Measurements from ENCODE around the gene WDR19.
A peak's percentile ranks its signal among the peaks of the same experiment; 100 is the strongest.
"Not testable (repeated sequence)": the region's sequence is repeated elsewhere in the genome, so short reads cannot be mapped to it uniquely, and the experiment has no call there.

WDR19 gene

GRCh38 chr4:39181905-39182638 lies at the start of gene WDR19:
Gene WDR19 (plus strand): TSS chr4:39182529. CDS start chr4:39182558, 29 bp downstream.
- FAIRE-seq = peak; percentile 95

GRCh38 chr4:39133623-39134022 lies 48.7 kb upstream of the WDR19 start:
- DNase-seq (ENCODE audit: insufficient read length, low spot score) (no peak), FAIRE-seq (no peak)
- TF ChIP-seq POLR2A (IDR thresholded peaks at IDR 0.05; ENCODE audit: low read depth, low read length) = no peak

More at GRCh38 chr4:39181905-39182638, at the start of gene WDR19:
- no peak for TF ChIP-seq POLR2A (IDR thresholded peaks at IDR 0.05; ENCODE audit: low read depth, low read length)
- DNase-seq (ENCODE audit: insufficient read length, low spot score) = peak; percentile 71

- FAIRE-seq (no peak), DNase-seq (ENCODE audit: insufficient read length, low spot score) (no peak)
- TF ChIP-seq POLR2A (IDR thresholded peaks at IDR 0.05; ENCODE audit: low read depth, low read length) = no peak
These were observed 47.5 kb upstream of the WDR19 start for GRCh38 chr4:39134683-39135306.

DNA sequence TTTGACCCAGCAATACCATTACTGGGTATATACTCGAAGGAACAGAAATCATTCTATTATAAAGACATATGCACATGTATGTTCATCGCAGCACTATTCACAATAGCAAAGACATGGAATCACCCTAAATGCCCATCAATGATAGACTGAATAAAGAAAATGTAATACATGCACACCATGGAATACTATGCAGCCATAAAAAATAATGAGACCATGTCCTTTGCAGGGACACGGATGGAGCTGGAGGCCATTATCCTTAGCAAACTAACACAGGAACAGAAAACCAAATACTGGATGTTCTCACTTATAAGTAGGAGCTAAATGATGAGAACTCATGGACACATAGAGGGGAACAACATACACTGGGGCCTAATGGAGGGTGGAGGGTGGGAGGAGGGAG lies 44.1 kb upstream of the WDR19 start:
- FAIRE-seq = not testable (repeated sequence)

DNA sequence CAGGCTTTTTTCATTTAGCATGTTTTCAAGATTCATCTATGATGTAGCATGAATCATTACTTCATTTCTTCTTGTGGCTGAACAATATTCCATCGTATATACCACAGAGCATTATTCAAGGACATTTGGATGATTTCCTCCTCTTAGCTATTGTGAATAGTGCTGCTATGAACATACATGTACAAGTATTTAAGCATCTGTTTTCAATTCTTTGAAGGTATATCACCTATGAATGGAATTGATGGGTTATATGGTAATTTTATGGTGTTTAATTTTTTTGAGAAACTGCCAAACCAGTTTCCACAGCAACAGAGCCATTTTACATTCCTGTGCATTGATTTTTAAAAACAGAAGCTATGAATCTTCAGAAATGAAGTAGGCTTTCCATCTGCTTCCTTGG lies 36.1 kb upstream of the WDR19 start:
- FAIRE-seq (no peak), DNase-seq (ENCODE audit: insufficient read length, low spot score) (no peak)
- no peak for TF ChIP-seq POLR2A (IDR thresholded peaks at IDR 0.05; ENCODE audit: low read depth, low read length)

More for the DNA sequence above, 44.1 kb upstream of the WDR19 start:
- DNase-seq (ENCODE audit: insufficient read length, low spot score) = not testable (repeated sequence)

- no peak for FAIRE-seq
These were observed 28.3 kb upstream of the WDR19 start for GRCh38 chr4:39154009-39154408.

DNA sequence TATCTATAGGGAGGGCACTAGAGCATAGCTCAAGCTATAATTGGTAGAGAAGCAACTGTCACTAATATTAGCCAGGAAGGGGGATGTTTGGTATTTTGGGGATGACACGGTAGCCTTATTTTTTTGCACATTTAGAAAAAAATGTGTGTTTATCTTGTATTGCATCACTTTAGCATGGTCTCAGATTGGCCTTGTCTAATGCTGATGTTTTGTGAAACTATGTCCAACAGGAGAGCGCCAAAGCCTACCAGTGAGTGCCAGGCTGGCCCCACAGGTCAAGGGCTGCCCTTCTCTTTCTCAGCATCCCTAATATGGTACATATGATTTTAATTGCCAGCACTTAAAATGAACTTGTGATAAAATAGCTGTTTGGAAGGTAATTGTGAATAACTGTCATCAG lies 24.8 kb upstream of the WDR19 start:
- TF ChIP-seq POLR2A (IDR thresholded peaks at IDR 0.05; ENCODE audit: low read depth, low read length) = no peak
- DNase-seq (ENCODE audit: insufficient read length, low spot score) (no peak), FAIRE-seq (no peak)

More at GRCh38 chr4:39154009-39154408, 28.3 kb upstream of the WDR19 start:
- DNase-seq (ENCODE audit: insufficient read length, low spot score) = no peak
- TF ChIP-seq POLR2A (IDR thresholded peaks at IDR 0.05; ENCODE audit: low read depth, low read length) = no peak

GRCh38 chr4:39166177-39166576 lies 16.2 kb upstream of the WDR19 start:
- FAIRE-seq (no peak), DNase-seq (ENCODE audit: insufficient read length, low spot score) (no peak)
- no peak for TF ChIP-seq POLR2A (IDR thresholded peaks at IDR 0.05; ENCODE audit: low read depth, low read length)

DNA sequence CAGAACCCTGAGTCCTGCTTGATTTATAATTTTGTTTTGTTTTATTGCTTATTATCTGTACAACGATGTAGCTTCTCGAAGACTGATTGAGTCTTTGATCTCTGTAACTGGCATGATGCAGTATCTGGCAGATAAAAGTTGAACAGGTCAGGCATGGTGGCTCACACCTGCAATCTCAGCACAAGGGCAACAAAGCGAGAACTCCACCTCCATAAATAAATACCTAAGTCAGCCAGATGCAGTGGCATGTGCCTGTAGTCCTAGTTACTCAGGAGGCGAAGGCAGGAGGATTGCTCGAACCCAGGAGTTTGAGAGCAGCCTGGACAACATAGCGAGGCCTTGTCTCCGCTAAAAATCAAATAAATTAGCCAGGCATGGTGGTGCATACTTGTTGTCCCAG lies 15.7 kb upstream of the WDR19 start:
- DNase-seq (ENCODE audit: insufficient read length, low spot score) (no peak), FAIRE-seq (no peak)
- no peak for TF ChIP-seq POLR2A (IDR thresholded peaks at IDR 0.05; ENCODE audit: low read depth, low read length)

DNA sequence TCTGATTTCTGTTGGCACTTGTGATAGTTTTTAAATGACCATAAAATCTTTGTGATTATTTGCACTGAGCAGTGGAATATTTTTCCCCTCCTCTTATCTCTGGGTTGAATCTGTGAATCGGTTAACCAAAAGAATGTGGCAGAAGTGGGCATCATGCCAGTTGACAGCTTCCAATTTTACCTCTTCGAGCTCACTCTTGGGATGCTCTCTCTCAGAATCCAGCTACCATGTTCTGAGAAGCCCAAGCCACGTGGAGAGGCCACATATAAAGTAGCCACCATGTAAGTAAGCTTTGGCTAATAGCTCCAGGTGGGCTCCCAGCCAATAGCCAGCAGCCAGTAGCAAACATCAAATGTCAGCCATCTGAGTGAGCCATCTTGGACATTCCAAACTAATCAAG lies 12.9 kb upstream of the WDR19 start:
- no peak for DNase-seq (ENCODE audit: insufficient read length, low spot score)
- FAIRE-seq = no peak
- TF ChIP-seq POLR2A (IDR thresholded peaks at IDR 0.05; ENCODE audit: low read depth, low read length) = no peak

DNA sequence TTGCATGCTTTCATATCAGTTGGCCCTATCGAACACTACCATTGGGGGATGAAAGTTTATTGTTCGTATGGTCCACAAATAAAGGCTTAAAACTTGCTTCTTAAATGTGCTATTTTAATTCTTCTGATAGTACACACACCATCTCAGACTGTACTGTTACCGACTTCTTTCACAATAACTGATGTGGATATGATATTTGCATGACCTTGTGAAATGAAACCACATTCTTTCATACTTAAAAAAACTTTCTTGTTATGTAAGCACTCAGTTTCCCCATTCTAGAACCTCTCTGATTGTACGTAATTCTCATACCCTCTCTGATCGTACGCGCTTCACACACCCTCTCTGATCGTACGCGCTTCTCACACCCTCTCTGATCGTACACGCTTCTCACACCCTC lies 12.0 kb upstream of the WDR19 start:
- FAIRE-seq = no peak

GRCh38 chr4:39178706-39179105 lies 3.6 kb upstream of the WDR19 start:
- DNase-seq (ENCODE audit: insufficient read length, low spot score) (no peak), FAIRE-seq (no peak)
- TF ChIP-seq POLR2A (IDR thresholded peaks at IDR 0.05; ENCODE audit: low read depth, low read length) = no peak

More for the DNA sequence above, 12.0 kb upstream of the WDR19 start:
- no peak for DNase-seq (ENCODE audit: insufficient read length, low spot score)
- no peak for TF ChIP-seq POLR2A (IDR thresholded peaks at IDR 0.05; ENCODE audit: low read depth, low read length)

DNA sequence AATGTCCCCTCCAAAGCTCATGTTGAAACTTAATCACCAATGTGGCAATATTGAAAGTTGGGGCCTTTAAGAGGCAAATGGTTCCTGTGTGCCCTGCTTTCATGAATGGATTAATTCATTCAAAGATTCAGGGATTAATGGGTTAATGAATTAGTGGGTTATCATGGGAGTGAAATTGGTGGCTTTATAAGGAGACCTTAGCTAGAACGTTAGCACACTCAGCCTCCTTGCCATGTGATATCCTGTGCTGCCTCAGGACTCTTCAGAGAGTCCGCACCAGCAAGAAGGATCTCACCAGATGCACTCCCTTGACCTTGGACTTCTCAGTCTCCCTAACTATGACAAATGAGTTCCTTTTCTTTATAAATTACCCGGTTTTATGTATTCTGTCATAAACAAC lies 2.6 kb upstream of the WDR19 start:
- FAIRE-seq (no peak), DNase-seq (ENCODE audit: insufficient read length, low spot score) (no peak)
- TF ChIP-seq POLR2A (IDR thresholded peaks at IDR 0.05; ENCODE audit: low read depth, low read length) = no peak

DNA sequence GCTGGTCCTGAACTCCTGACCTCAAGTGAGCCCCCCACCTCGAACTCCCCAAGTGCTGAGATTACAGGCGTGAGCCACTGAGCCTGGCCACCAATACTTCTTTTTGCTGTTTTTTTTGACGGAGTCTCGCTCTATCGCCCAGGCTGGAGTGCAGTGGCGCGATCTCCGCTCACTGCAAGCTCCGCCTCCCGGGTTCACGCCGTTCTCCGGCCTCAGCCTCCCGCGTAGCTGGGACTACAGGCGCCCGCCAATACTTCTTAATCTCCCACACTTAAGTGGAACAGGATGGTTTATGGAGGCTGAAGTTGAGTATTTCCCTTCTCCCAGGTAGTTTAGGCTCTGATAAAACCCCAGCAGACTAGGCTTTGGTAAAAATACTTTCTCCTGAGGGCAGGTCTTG lies 1.7 kb upstream of the WDR19 start:
- DNase-seq (ENCODE audit: insufficient read length, low spot score); FAIRE-seq: not testable (repeated sequence)

GRCh38 chr4:39181520-39181904 lies 817 bp upstream of the WDR19 start:
- TF ChIP-seq POLR2A (IDR thresholded peaks at IDR 0.05; ENCODE audit: low read depth, low read length) = no peak
- FAIRE-seq (no peak), DNase-seq (ENCODE audit: insufficient read length, low spot score) (no peak)

Measured in H54 (cell line).